Pericardium fibroblast (primary cell): ENCODE measurements around the gene FRMD3. TPM values are rescaled to one million over a fixed set of nuclear protein-coding genes. Genes with fewer than 3 reads are reported as not detected.

Experiments
- total RNA-seq: library from RNA; depleted of rRNA; stranded (reverse); fragments of >200 nt; gene quantifications from 2 replicates; pipeline ENCODE4 v1.2.3, GENCODE V29; 2015

FRMD3 gene
- total RNA-seq, result 1.4 and 2.2 TPM in 2 replicates

DNA sequence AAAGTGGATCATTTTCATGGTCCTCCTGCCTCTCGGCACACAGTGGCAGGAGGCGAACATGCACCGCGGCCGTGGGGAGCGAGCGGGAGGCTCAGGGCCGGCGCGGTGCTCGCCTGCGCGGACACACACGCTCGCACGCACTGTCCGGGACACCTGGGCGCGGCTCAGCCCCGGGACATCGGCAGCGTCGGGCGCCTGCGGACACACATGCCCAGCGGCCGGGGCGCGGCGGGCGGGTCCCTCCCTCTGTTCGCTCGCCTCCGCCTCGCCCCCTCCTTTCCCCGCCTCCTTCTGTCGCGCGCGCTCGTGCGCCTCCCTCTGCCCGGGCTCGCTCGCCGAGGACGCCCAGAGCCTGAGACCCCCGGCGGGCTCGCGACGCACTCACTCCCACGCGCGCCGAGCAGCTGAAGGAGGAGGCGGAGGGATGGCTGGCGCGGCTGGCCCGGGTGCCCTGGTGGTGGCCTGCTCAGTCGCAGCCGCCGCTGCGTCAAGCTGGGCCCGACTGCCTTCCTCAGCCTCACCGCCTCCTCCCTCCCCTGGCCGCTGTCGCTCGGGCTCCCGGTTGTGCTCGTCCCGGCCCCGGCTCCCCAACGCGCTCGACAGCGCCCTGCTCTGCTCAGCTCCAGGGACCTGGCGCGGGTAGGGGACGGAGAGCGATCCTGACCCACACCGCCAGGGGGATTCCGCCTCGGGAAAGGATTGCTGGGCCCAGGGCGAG, at the start of gene FRMD3:
Gene FRMD3, minus strand, starts transcription at position 230 of the 718 bp plus-strand sequence. Its CDS starts 170 bp downstream, at position 60.

Other genes starting within 250 kb of the FRMD3 start
- 0.47 and 1.1 TPM in 2 replicates for gene IDNK, start 84.7 kb upstream of the FRMD3 start, total RNA-seq
- 59.3 and 66.5 TPM in 2 replicates for gene UBQLN1, start 169.6 kb upstream of the FRMD3 start, total RNA-seq